GM21390 (cell line): ENCODE results near the gene SRP14.

Experiments
- ATAC-seq: cut with Tn5 transposase; IDR thresholded peaks from one replicate; pipeline ENCODE4 v1.9.1; 2021; ENCODE audit not compliant: unreplicated experiment

SRP14 gene

GRCh38 chr15:39990706-39991105, 48.3 kb downstream of the SRP14 start:
- ATAC-seq = no peak

- no peak for ATAC-seq
Observed at GRCh38 chr15:39987821-39988220, 51.2 kb downstream of the SRP14 start.
